ENCODE results near the gene PANK1.

PANK1 gene

GRCh38 chr10:89615824-89616223 is 29.2 kb downstream of the PANK1 start:
- no peak overlapping the region for H2BK15ac ChIP-seq (ENCODE audit: low read length)
- DNase-seq (ENCODE audit: low spot score) = no peak
- H3K4me3 ChIP-seq (ENCODE audit: low read length in 2 of 2) = no peak overlapping the region
- no peak overlapping the region for H3K9ac ChIP-seq (ENCODE audit: low read depth, low read length, poor library complexity)
- no CpG with 5 or more reads among the region's 1 CpG for WGBS, 2 donors (ENCODE audit: extremely low coverage in 2 of 2, insufficient read length in 2 of 2, insufficient replicate concordance in 1 of 2)
- H3K4me2 ChIP-seq (ENCODE audit: insufficient read depth, low read length, poor library complexity, severe bottlenecking) = no peak overlapping the region
- H4K8ac ChIP-seq (ENCODE audit: low read depth, low read length) = no peak overlapping the region
- H2AK5ac ChIP-seq (ENCODE audit: low read depth, low read length) = no peak overlapping the region
- no peak overlapping the region for H3K14ac ChIP-seq (ENCODE audit: low read length)
- H3K18ac ChIP-seq (ENCODE audit: low read length) = no peak overlapping the region
- peaks cover 2% of the 10 kb centered on the region for H3K79me1 ChIP-seq (ENCODE audit: low read depth, low read length)
- no peak overlapping the region for H2BK5ac ChIP-seq (ENCODE audit: low read length)
- H4K91ac ChIP-seq (ENCODE audit: low read depth, low read length, poor library complexity) = no peak overlapping the region
- peaks cover 7 to 25% of the 10 kb centered on the region in 2 donors for H3K36me3 ChIP-seq (replicated peaks in 1 of 2; ENCODE audit: control insufficient read depth in 2 of 2, insufficient read depth in 2 of 2, low read length in 2 of 2)
- H3K23ac ChIP-seq (ENCODE audit: low read depth, low read length, poor library complexity) = no peak overlapping the region
- H3K4ac ChIP-seq (ENCODE audit: low read length) = no peak overlapping the region
- peaks cover 0 to 4% of the 10 kb centered on the region in 2 donors for H3K4me1 ChIP-seq (ENCODE audit: control insufficient read depth in 2 of 2, insufficient read depth in 1 of 2, low read depth in 1 of 2, low read length in 2 of 2)
- H2AFZ ChIP-seq (ENCODE audit: low read length) = no peak overlapping the region
- no peak overlapping the region for H2BK12ac ChIP-seq (ENCODE audit: low read length)
- no peaks in the 10 kb centered on the region for H3K27me3 ChIP-seq (ENCODE audit: control insufficient read depth in 3 of 3, insufficient read depth in 3 of 3, low read depth in 1 of 3, low read length in 3 of 3)
- H2BK120ac ChIP-seq (ENCODE audit: low read depth, low read length) = no peak overlapping the region
- H3K9me3 ChIP-seq (replicated peaks in 1 of 2; ENCODE audit: control insufficient read depth in 2 of 2, insufficient read depth in 1 of 2, low read depth in 1 of 2, low read length in 2 of 2) = peaks cover 2 to 15% of the 10 kb centered on the region in 2 donors
- no peak overlapping the region for H3K27ac ChIP-seq (replicated peaks; ENCODE audit: low read length)

- H3K79me1 ChIP-seq (ENCODE audit: low read depth, low read length) = peaks cover 2% of the 10 kb centered on the region
- H2AFZ ChIP-seq (ENCODE audit: low read length) = no peak overlapping the region
- peaks cover 2 to 15% of the 10 kb centered on the region in 2 donors for H3K9me3 ChIP-seq (replicated peaks in 1 of 2; ENCODE audit: control insufficient read depth in 2 of 2, insufficient read depth in 1 of 2, low read depth in 1 of 2, low read length in 2 of 2)
- H4K91ac ChIP-seq (ENCODE audit: low read depth, low read length, poor library complexity) = no peak overlapping the region
- peaks cover 0 to 4% of the 10 kb centered on the region in 2 donors for H3K4me1 ChIP-seq (ENCODE audit: control insufficient read depth in 2 of 2, insufficient read depth in 1 of 2, low read depth in 1 of 2, low read length in 2 of 2)
- no peak overlapping the region for H2BK5ac ChIP-seq (ENCODE audit: low read length)
- no peak overlapping the region for H2BK120ac ChIP-seq (ENCODE audit: low read depth, low read length)
- no peak overlapping the region for H3K4ac ChIP-seq (ENCODE audit: low read length)
- no peaks in the 10 kb centered on the region for H3K27me3 ChIP-seq (ENCODE audit: control insufficient read depth in 3 of 3, insufficient read depth in 3 of 3, low read depth in 1 of 3, low read length in 3 of 3)
- H2AK5ac ChIP-seq (ENCODE audit: low read depth, low read length) = no peak overlapping the region
- H3K36me3 ChIP-seq (replicated peaks in 1 of 2; ENCODE audit: control insufficient read depth in 2 of 2, insufficient read depth in 2 of 2, low read length in 2 of 2) = peaks cover 6 to 32% of the 10 kb centered on the region in 2 donors
- no peak overlapping the region for H2BK12ac ChIP-seq (ENCODE audit: low read length)
- no peak overlapping the region for H4K8ac ChIP-seq (ENCODE audit: low read depth, low read length)
- WGBS, 2 donors (ENCODE audit: extremely low coverage in 2 of 2, insufficient read length in 2 of 2, insufficient replicate concordance in 1 of 2) = no CpG with 5 or more reads among the region's 3 CpGs
- no peak overlapping the region for H3K4me3 ChIP-seq (ENCODE audit: low read length in 2 of 2)
- H3K14ac ChIP-seq (ENCODE audit: low read length) = no peak overlapping the region
- H3K23ac ChIP-seq (ENCODE audit: low read depth, low read length, poor library complexity) = no peak overlapping the region
- DNase-seq (ENCODE audit: low spot score) = no peak
- no peak overlapping the region for H3K27ac ChIP-seq (replicated peaks; ENCODE audit: low read length)
- H2BK15ac ChIP-seq (ENCODE audit: low read length) = no peak overlapping the region
- H3K4me2 ChIP-seq (ENCODE audit: insufficient read depth, low read length, poor library complexity, severe bottlenecking) = no peak overlapping the region
- no peak overlapping the region for H3K18ac ChIP-seq (ENCODE audit: low read length)
- no peak overlapping the region for H3K9ac ChIP-seq (ENCODE audit: low read depth, low read length, poor library complexity)
Observed at GRCh38 chr10:89615112-89615511, 29.9 kb downstream of the PANK1 start.

- Histone ChIP-seq H2AFZ (ENCODE audit: low read length) (no peak overlapping the region), H4K8ac (ENCODE audit: low read depth, low read length) (no peak overlapping the region), H2BK12ac (ENCODE audit: low read length) (no peak overlapping the region), H3K27me3 (ENCODE audit: control insufficient read depth in 3 of 3, insufficient read depth in 3 of 3, low read depth in 1 of 3, low read length in 3 of 3) (no peaks in the 10 kb centered on the region), H3K23ac (ENCODE audit: low read depth, low read length, poor library complexity) (no peak overlapping the region), H3K4ac (ENCODE audit: low read length) (no peak overlapping the region), H2AK5ac (ENCODE audit: low read depth, low read length) (no peak overlapping the region), H2BK5ac (ENCODE audit: low read length) (no peak overlapping the region), H3K4me3 (ENCODE audit: low read length in 2 of 2) (no peak overlapping the region), H3K36me3 (replicated peaks in 1 of 2; ENCODE audit: control insufficient read depth in 2 of 2, insufficient read depth in 2 of 2, low read length in 2 of 2) (peaks cover 13 to 45% of the 10 kb centered on the region in 2 donors), H2BK15ac (ENCODE audit: low read length) (no peak overlapping the region), H3K4me2 (ENCODE audit: insufficient read depth, low read length, poor library complexity, severe bottlenecking) (no peak overlapping the region), H3K14ac (ENCODE audit: low read length) (no peak overlapping the region), H3K27ac (replicated peaks; ENCODE audit: low read length) (no peak overlapping the region), H3K18ac (ENCODE audit: low read length) (no peak overlapping the region), H2BK120ac (ENCODE audit: low read depth, low read length) (no peak overlapping the region), H3K4me1 (ENCODE audit: control insufficient read depth in 2 of 2, insufficient read depth in 1 of 2, low read depth in 1 of 2, low read length in 2 of 2) (peaks cover 0 to 4% of the 10 kb centered on the region in 2 donors), H3K9me3 (replicated peaks in 1 of 2; ENCODE audit: control insufficient read depth in 2 of 2, insufficient read depth in 1 of 2, low read depth in 1 of 2, low read length in 2 of 2) (peaks cover 0 to 4% of the 10 kb centered on the region in 2 donors), H4K91ac (ENCODE audit: low read depth, low read length, poor library complexity) (no peak overlapping the region), H3K9ac (ENCODE audit: low read depth, low read length, poor library complexity) (no peak overlapping the region), H3K79me1 (ENCODE audit: low read depth, low read length) (peaks cover 2% of the 10 kb centered on the region)
- DNase-seq (ENCODE audit: low spot score) = no peak
- WGBS, 2 donors (ENCODE audit: extremely low coverage in 2 of 2, insufficient read length in 2 of 2, insufficient replicate concordance in 1 of 2) = no CpG with 5 or more reads among the region's 3 CpGs
Observed at GRCh38 chr10:89613582-89613981, 31.5 kb downstream of the PANK1 start.

DNA sequence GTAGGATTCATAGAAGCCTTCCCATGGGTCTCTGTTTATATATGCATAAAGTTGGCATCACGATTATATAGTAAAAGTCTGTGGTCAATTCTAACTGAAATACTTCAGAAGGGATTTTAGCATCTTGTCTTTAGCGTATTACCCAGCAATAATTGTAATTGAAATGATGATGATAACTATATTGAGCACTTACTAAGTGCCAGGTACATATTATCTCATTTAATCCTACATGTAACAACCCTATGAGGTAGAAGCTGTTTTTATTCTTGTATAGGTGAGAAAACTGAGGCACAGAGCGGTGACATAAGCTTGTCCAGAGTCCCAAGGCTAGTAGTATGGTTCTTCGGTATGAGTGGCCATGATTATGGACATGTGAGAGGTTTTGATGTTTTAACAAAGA is 33.8 kb downstream of the PANK1 start:
- H2BK120ac ChIP-seq (ENCODE audit: low read depth, low read length) = no peak overlapping the region
- no peaks in the 10 kb centered on the region for H3K27me3 ChIP-seq (ENCODE audit: control insufficient read depth in 3 of 3, insufficient read depth in 3 of 3, low read depth in 1 of 3, low read length in 3 of 3)
- no peak overlapping the region for H2AK5ac ChIP-seq (ENCODE audit: low read depth, low read length)
- H3K36me3 ChIP-seq (replicated peaks in 1 of 2; ENCODE audit: control insufficient read depth in 2 of 2, insufficient read depth in 2 of 2, low read length in 2 of 2) = peaks cover 13 to 64% of the 10 kb centered on the region in 2 donors
- no peak overlapping the region for H3K4ac ChIP-seq (ENCODE audit: low read length)
- H3K4me3 ChIP-seq (ENCODE audit: low read length in 2 of 2) = no peak overlapping the region
- no peak overlapping the region for H3K14ac ChIP-seq (ENCODE audit: low read length)
- DNase-seq (ENCODE audit: low spot score) = no peak
- no peak overlapping the region for H4K8ac ChIP-seq (ENCODE audit: low read depth, low read length)
- H3K9ac ChIP-seq (ENCODE audit: low read depth, low read length, poor library complexity) = no peak overlapping the region
- H2BK15ac ChIP-seq (ENCODE audit: low read length) = no peak overlapping the region
- H3K18ac ChIP-seq (ENCODE audit: low read length) = no peak overlapping the region
- H4K91ac ChIP-seq (ENCODE audit: low read depth, low read length, poor library complexity) = no peak overlapping the region
- no peak overlapping the region for H3K27ac ChIP-seq (replicated peaks; ENCODE audit: low read length)
- H3K9me3 ChIP-seq (replicated peaks in 1 of 2; ENCODE audit: control insufficient read depth in 2 of 2, insufficient read depth in 1 of 2, low read depth in 1 of 2, low read length in 2 of 2) = no peaks in the 10 kb centered on the region
- no peaks in the 10 kb centered on the region for H3K4me1 ChIP-seq (ENCODE audit: control insufficient read depth in 2 of 2, insufficient read depth in 1 of 2, low read depth in 1 of 2, low read length in 2 of 2)
- WGBS, 2 donors (ENCODE audit: extremely low coverage in 2 of 2, insufficient read length in 2 of 2, insufficient replicate concordance in 1 of 2) = no CpG with 5 or more reads among the region's 4 CpGs
- H2BK12ac ChIP-seq (ENCODE audit: low read length) = no peak overlapping the region
- no peak overlapping the region for H3K23ac ChIP-seq (ENCODE audit: low read depth, low read length, poor library complexity)
- no peak overlapping the region for H3K4me2 ChIP-seq (ENCODE audit: insufficient read depth, low read length, poor library complexity, severe bottlenecking)
- peaks cover 2% of the 10 kb centered on the region for H3K79me1 ChIP-seq (ENCODE audit: low read depth, low read length)
- H2BK5ac ChIP-seq (ENCODE audit: low read length) = no peak overlapping the region
- H2AFZ ChIP-seq (ENCODE audit: low read length) = no peak overlapping the region
